GM21723 (cell line): ENCODE data around the gene TMEM223.
"Not testable (repeated sequence)": the region's sequence is repeated elsewhere in the genome, so short reads cannot be mapped to it uniquely, and the experiment has no call there.

Experiments
- ATAC-seq: cut with Tn5 transposase; IDR thresholded peaks from one replicate; pipeline ENCODE4 v1.9.1; 2021; ENCODE audit warnings: mild to moderate bottlenecking, moderate library complexity; ENCODE audit not compliant: unreplicated experiment

TMEM223 gene

DNA sequence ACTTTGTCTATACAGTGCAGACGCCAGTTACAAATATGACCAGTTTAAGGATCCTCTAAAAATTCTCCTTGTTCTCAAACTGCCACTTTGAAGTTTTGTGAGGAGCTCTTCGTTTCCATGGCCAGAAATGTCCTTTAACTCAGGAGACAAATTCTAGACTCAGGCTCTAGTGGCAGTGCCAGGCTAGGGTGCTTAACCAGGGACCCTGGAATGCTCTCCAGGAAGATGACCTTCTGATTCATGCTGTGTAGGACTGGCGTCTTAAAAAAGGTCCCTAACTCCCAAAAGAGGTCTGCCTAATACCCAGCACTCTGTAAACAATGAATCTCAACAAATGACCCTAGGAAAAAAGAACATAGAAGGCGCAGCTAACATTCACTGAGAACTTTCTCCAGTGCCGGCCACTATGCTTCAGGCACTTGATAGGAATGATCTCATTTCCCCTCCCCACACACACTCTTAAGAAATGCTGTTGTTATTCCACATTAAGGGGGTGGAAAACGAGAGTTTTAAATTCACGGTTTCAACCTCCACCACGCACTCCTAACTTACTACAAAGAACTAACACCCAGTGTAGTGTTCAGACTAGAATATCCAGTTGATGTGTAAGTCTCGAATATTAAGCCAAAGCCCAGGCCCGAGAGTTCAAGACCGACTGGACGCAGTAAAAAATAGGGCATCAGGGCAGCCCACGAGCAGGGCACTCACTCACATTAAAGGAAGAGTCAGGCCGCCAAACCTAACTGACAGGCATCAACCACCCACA is 12.7 kb upstream of the TMEM223 start:
- peak; percentile 8 for ATAC-seq

DNA sequence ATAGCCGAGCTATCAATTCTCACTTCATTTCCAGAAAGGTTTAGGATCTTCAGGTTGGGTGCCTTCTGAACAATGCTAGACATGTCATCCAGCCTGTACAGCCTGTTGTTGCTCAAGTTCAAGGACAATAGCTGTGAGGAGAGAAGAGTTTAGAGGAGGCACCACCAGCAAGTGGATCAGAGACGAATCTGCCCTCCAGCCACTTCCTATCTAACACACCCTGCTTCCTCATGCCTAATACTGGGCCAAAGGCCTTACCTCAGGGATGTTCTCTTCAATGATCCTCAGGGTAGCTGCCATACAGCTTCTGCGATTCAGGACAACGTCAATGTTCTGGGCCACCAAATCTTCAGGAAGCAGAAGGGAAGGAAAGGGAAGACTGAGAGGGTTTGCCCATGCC is 9.3 kb upstream of the TMEM223 start:
- ATAC-seq, result no peak

DNA sequence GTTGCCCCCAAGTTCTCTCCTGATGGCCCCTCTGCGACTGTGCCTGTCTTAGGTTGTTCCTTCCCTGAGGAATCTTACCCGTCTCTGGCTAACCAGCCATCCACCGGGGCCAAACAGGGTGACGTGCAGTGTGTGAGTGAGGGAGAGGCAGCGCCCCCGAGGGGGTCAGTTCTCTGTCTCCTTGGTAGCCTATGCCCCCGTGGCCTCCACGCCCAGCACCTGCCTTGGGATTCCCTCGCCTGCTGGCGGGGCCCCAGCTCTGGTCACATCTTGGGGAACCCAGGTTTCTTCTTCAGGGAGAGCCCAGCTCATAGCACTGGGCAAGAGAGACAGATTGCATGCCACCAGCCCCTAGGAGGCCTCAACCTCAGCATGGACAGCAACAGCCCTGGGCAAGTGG is 7.7 kb upstream of the TMEM223 start:
- no peak for ATAC-seq

DNA sequence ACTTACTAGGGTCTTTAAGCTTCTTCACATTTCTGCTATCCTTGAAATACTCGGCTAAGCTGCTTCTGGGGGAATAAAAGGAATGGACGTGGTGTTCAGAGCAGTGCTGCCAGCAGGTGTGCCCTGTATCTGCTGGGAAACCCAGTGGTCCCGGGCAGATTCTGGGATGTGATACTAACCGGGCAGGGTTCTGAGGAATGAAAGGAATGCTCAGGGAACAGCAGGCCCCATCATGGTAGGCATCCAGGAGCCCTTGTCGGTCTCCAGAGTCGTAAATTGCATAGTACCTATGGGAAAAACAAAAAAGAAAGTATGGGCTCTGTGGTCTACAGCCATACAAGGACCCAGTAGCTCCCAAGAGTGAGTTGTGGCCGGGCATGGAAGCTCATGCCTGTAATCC is 4.5 kb upstream of the TMEM223 start:
- ATAC-seq, result no peak

DNA sequence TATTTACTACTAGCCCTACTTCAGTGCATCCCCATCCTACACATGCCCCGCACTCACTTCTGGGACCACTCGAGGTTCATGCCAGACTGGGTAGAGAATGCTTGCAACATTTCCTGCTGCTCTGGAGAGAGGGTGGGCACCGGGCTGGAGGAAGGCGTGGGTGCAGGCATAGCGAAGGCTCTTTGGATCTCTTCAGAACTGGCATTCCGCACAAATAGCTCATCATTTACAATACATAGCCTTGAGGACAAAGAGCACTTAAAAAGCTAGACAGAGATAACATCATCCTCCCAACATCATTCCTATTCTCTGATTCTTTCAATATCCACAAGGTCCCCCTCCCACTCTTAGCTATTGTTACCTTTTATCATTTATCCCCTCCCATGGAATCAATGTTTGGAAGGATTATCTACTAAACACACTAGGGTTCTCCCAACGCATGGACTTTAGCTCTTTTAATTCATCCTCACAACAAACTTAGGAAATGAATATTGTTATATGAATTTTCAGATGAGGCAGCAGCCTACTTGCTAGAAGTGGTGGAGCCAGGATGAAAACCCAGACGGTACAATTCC is 2.5 kb upstream of the TMEM223 start:
- ATAC-seq, result no peak

DNA sequence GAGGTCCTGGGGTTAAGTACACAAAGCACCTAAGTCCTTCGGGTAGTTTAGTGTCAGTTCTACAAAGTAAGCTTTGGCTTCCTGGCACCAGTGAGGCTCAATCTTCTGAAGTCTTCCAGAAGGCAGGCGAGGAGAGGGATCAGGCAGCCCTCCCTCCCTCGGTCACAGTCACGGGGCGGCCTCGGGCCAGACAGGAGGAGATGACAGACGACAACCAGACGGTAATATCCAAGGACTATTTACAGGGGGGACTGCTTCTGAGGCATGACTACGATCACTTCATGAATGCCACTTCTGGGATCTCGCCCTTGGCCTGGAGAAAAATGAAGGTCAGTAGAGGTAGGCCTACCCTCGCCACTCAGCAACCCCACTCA is 383 bp upstream of the TMEM223 start:
- no peak for ATAC-seq

DNA sequence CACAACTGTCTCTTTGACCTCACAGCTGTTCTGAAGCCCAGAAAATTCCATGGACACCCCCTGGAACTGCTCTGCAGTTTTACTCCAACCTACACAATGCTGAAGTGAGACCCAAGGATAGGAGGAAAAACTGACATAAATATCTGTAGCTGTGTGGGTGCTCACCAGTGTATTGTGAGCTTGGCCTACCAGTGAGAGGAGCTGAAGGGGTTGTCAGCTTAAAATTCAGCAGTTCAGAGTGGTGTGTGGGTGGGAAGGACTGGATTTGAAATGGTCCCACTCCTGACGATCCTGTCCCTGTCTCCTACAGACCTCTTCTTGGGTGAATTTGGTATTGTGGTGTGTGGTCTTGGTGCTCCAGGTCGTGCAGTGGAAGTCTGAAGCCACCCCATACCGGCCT is 2.2 kb downstream of the TMEM223 start:
- ATAC-seq, result no peak

DNA sequence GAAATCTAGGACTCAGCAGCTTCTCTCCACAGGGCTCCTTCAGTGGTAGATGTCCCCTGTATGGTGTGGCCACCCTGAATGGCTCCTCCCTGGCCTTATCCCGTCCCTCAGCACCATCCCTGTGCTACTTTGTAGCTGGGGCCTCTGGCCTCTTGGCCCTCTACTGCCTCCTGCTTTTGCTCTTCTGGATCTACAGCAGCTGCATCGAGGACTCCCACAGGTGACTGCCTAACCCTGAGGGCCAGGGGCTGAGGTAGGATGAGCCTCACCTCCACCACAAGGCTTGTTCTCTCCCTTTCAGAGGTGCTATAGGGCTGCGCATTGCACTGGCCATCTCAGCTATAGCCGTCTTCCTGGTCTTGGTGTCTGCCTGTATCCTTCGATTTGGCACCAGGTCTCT is 2.8 kb downstream of the TMEM223 start:
- no peak for ATAC-seq

DNA sequence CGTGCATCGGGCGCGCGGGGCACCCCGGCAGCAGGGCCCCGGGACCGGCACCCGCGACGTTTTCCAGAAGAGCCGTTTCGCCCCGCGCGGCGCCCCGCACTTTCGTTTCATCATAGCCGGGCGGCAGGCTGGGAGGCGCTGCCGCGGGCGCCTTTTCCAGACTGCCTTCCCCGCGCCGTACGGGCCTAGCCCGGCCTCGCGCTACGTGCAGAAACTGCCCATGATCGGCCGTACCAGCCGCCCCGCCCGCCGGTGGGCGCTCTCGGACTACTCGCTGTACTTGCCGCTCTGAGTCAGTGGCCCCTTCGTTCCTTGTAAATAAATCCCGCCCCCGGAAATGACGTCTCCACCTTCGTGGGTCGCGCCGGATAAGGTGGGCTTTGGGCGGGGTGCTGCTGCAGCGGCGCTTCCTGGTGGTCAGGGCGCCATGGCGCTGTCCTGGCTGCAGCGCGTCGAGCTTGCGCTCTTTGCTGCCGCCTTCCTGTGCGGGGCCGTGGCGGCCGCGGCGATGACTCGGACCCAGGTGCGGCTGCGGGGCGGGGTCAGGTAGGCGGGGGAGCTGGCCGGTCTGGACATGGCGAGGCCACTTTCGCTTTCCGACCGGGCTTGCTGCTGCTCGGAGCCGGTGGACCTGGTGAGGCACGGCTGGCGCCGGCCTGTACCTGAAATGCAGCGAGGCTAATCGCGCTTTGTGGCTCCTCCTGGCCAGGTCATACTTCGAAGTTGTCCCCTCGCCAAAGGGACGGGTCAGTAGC is 4.6 kb downstream of the TMEM223 start, which contains the start of gene TMEM179B:
TMEM179B (plus strand) TSS at position 398 of the 755 bp plus-strand sequence; CDS start at position 428, 30 bp downstream.
- peak; percentile 73 for ATAC-seq

DNA sequence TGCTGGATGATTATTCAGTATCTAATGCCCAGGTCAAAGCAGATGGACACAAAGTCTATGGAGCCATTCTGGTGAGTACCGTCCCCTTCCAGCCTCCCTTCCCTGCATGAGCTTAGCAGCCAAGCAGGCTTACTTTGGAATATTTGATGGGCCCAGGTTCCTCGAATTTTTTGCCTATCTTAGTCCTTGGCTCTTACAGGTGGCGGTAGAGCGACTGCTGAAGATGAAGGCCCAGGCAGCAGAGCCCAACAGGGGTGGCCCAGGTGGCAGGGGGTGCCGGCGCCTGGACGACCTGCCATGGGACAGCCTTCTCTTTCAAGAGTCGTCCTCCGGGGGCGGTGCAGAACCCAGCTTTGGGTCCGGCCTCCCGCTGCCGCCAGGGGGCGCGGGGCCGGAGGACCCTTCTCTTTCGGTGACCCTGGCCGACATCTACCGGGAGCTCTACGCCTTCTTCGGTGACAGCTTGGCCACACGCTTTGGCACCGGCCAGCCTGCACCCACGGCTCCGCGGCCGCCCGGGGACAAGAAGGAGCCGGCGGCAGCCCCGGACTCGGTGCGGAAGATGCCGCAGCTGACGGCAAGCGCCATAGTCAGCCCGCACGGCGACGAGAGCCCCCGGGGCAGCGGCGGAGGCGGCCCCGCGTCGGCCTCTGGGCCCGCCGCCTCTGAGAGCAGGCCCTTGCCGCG is 5.3 kb downstream of the TMEM223 start:
- peak; percentile 72 for ATAC-seq

DNA sequence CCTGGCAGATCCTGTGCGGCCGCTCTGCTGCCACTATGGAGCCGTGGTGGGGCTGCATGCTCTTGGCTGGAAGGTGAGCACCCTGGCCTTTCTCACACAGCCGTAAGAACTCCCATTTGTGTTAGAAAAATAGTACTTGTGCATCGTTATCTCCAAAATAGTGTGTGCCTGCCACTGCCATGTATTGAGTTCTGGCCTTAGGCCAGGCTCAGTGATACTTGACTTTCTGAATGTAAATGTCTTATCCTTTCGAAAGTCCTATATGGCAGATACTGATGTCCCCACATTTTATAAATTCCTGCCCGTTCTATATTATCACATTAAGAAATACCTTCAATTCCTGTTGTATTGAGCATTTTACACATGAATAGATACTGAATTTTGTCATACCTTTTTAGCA is 9.1 kb downstream of the TMEM223 start:
- no peak for ATAC-seq

DNA sequence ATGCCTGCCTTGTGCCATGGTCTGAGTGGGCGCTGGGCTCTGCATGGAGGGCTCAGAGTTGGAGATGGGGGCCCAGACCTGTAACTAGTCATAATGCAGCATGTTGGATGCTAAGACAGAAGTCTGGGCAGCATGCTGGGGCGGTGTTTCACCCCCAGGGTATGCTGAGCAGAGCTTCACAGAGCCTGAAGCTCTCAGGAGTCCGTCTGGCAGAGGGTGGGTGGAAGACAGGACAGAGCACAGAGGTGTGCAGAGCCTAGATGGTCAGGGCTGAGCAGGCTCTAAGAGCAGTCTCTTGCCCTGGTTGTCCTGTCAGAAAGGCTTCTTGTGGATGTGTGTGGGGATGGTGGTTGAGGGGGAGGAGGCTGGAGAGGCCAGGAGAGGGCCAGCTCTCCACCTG is 13.4 kb downstream of the TMEM223 start:
- no peak for ATAC-seq

DNA sequence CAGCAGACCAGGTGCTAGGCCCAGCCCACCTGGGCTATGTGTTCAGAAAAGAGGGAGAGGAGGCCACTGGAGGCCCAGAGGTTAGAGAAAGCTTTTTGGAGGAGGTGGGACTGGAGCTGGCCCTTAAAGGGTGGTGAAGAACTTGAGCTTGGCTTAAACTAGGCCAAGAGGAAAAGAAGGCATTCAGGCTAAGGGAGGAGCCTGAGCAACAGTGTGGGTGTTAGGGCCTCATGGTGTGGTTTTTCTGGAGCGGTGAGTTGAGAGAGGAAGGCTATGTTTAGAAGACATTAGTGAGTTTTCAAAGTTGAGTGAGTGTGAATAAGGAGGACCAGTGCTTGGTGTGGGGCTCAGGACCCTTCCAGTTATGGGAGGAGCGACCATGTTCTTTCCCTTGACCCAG is 14.4 kb downstream of the TMEM223 start:
- no peak for ATAC-seq

DNA sequence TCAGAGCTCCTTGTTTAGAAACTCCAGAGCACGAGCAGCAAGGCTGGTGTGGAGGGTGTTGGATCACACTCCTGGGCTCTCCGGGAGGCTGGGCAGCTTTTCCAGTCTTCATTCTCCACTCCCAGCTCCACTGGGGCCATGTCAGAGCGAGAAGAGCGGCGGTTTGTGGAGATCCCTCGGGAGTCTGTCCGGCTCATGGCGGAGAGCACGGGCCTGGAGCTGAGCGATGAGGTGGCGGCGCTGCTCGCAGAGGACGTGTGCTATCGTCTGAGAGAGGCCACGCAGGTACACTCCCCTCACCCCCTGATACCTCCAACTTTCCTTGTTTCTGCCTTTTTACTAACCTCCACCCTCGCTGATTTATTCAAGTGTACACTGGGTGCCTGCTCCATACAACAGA is 16.2 kb downstream of the TMEM223 start:
- ATAC-seq, result no peak

DNA sequence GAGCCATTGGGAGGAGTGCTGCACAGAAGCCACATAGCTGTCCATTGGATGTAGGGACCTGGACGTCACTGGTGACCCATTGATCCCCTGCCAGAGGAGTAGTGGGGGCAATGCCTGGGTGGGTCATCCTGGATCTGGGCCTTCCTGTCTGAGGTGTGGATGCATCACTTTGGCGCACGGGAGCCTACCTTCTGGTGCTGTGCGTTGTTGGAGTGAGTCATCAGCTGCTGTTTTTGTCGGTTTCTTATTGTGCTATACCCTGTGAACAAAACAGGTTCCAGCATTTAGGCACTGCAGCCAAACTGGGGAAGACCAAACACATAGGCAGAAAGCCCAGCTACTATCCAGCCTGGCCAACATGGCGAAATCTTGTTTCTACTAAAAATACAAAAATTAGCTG is 17.4 kb downstream of the TMEM223 start:
- ATAC-seq, result no peak

DNA sequence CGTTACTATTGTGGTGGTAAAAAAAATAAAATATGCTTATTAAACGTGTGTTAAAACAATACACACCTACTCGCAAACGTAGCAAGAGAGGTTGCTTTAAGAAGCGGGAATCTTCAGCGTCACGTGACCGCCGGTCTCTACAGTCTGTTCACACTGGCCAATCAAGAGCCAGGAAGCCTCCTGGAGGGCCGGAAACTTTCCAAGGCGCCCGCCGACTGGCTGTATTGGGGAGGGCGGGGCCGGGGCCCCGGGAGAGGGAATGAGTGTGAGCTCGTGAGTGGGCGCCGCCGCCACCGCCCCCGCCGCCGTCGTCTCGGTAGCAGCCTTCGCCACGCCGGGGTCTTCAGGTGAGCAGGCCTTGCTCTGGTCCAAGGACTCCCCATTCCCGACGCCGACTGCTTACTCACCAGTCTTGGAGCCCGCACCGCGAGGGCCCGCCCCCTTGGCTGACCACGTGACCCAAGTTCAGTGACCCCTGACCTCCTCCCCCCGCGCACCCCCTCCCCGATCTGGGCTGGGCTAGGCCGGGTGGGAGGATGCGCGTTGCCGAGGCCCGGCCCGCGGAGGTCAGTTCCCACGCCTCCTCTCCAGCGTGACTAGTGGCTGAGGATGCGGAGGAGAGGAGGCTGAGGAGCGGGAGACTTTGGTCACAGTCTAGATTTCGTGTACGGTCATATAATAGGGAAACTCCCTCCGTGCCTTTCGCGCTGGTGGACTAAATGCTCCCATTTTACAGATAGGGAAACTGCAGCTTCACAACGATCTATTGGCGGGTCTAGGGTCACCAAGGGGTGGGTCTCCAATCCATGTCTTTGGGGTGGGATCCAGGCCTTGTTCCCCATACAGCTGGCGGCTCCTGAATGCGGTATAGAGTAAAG is 20.4 kb downstream of the TMEM223 start, which contains the start of gene TAF6L:
TAF6L (plus strand) TSS at position 253 of the 878 bp plus-strand sequence. CDS start 4,388 bp downstream, outside the sequence.
- ATAC-seq, result peak; percentile 78

DNA sequence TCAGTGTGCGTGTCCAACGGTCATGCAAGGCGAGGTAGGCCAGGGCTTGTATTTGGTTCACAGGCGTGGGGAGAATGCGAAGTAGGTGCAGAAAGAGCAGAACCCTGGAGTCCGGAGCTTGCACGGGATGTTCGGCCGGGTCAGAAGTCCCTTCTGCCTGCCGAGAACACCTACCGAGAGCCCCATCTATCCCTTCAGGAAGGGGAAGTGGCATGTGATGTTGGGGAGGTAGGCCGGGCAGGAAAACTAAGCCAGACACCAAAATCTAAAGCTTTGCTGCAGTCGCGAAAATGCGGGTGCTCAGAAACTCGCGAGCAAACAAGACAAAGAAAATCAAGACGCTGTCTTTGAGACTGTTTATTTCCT is 21.0 kb downstream of the TMEM223 start:
- peak; percentile 3 for ATAC-seq

DNA sequence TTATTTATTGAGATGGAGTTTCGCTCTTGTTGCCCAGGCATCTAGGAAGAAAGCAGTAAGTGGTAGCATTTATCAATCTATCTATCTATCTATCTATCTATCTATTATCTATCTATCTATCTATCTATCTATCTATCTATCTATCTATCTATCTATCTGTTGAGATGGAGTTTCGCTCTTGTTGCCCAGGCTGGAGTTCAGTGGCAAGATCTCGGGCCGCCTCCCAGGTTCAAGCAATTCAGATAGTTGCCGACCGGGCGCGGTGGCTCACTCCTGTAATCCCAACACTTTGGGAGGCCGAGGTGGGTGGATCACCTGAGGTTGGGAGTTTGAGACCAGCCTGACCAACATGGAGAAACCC is 31.0 kb downstream of the TMEM223 start:
- not testable (repeated sequence) for ATAC-seq

DNA sequence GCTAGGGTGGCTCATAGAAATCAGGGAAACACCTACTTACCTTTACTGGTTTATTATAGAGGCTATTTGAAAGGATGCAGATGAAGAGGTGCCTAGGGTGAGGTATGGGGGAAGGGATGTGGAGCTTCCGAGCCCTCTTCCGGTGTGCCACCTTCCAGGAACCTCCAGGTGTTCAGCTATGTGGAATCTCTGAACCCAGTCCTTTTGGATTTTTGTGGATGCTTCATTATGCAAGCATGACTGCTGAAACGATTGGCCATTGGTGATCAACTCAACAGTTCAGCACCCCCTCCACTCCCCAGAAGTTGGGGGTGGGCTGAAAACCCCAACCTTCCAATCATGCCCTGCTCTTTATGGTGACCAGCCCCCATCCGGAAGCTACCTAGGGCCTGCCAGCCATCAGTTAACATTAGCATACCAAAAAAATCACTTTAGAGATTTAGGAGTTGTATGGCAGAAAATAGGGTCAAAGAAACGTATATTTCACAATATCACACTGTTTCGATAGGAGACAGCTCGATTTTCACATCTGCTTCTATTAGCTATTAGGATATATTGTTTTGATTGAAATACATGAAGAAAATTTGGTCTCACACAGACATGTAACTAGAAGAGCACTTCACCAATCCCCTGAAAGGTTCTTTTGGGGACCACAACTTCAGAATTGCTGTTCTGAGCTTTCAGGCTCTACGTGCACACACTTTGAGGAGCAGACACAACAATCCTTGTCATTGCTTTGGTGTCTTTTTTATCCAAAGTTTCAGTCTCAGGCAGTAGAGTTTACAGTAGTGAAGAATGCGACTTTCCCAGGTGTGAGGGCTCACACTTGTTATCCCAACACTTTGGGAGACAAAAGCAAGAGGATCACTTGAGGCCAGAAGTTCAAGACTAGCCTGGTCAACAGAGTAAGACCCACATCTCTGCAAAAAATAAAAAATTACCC is 33.7 kb downstream of the TMEM223 start:
- ATAC-seq, result no peak
